Subcutaneous adipose tissue (tissue), 4 donors: ENCODE results near the gene MYO10. TPM values are rescaled to one million over a fixed set of nuclear protein-coding genes. Genes with fewer than 3 reads are reported as not detected.

Experiments
- CTCF ChIP-seq: fragments of 450-650 bp; IDR thresholded peaks from one replicate; pipeline ENCODE4 v1.5.1; 2016; ENCODE audit warnings: low read depth, mild to moderate bottlenecking, control low read depth, antibody characterized with exemption, moderate library complexity
- total RNA-seq, 4 donors: library from RNA; depleted of rRNA; stranded (reverse); fragments of >200 nt; gene quantifications; one replicate each; pipeline ENCODE4 v1.1.0, GENCODE V29; 2016

Gene MYO10
- total RNA-seq, 4 donors from 2014 or later: 7.0 to 33.0 (median 9.3) TPM

DNA sequence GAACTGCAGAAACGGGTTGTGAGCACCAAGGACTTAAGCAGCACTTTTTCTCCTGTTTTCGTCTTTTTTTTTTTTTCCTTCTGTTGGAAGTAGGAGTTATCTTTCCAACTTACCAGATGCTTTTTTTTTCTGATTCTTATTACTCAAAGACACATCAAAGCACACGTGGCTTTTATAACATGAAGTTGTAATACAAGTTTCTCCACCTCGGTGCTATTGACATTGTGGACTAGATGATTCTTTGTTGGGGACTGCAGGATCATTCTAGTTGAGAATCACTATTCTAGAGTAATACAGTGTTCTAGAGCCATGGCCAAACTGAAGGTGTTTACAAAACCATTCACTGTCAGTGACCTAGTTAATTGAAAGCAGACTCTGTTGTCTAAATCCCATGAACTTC lies 51.5 kb downstream of the MYO10 start:
- TF ChIP-seq CTCF: no peak

DNA sequence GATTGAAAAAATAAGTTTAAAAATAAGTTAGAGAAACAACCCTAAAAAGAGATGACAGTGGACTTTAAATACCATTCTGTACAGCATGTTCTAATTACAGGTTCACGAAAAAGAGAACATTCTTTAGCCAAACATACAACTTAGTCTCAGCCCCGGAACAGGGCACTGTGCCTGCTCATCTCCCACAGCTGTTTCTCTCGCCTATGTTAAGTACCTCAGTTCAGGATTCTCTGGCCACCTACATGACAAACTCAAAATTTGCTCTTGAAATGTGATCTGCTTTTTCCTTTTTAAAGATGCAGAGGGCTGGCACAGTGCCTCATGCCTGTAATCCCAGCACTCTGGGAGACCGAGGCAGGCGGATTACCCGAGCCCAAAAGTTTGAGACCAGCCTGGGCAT lies 52.3 kb downstream of the MYO10 start:
- no peak for TF ChIP-seq CTCF

- no peak for TF ChIP-seq CTCF
These were observed 52.9 kb downstream of the MYO10 start for GRCh38 chr5:16883176-16883575.

DNA sequence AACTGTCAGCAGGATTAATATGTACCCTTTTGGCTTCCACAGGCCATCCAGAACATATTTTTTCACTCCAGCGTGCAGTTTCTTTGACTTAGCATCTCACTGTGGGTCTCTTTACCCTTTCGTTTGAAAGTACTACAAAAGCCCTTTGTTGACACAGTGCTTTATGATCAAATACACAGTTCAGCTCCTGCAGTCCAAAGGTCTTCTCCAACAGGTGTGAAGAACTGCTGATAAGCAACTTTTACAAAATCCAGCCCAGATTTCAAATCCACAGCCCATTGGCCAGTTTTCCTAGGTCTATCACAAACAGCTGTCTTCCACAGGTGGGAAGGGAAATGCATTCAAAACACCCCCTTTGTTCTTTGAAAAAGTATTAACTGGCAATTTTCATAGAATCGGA lies 54.8 kb downstream of the MYO10 start:
- no peak for TF ChIP-seq CTCF

DNA sequence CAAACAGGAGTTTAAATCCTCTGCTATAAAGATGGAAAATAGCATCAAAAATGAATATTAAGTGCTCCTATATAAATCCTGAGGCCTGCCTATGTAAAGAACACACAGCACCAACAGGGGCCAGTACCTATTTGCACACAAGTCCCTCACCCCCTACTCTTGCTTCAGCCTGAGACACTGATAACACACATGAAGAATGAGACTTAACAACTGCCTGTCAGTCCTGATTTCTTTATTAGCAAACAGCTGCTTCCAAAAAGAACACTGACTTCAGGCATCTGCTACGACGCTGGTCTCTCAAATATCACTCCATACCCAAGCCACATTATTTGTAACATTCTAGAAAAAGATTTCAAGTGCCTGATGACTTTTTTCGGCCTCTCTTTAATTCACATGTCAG lies 55.5 kb downstream of the MYO10 start:
- TF ChIP-seq CTCF: no peak

- TF ChIP-seq CTCF: no peak
These were observed 56.4 kb downstream of the MYO10 start for GRCh38 chr5:16879650-16880049.

DNA sequence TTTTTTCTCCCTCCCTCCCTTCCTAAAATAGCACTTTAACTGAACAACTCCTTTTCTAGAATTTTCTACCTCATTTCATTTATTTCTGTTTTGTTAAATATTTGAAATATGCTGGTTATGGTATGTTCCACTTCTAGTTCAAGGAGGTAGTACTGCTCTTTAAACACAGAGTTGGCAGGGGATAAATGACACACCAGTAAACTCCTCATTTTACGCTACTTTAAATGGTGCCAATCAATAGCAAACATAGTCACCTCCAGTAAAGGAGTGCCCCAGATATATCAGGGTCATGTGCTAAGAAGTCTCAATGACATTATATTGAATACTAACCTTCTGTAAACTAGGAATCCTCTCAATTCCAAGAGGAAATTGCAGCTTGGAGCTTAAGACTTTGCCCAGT lies 56.9 kb downstream of the MYO10 start:
- TF ChIP-seq CTCF: no peak
